ENCODE data around the gene ABHD17A. TPM values are rescaled to one million over a fixed set of nuclear protein-coding genes. Genes with fewer than 3 reads are reported as not detected.

Gene ABHD17A
- total RNA-seq, 1 experiment from 2014 or later: 68.2 TPM

GRCh38 chr19:1844513-1845124 lies 40.7 kb downstream of the ABHD17A start:
- POLR2A ChIA-PET: no interaction called here
- H4K20me1 ChIP-seq (ENCODE audit: insufficient read depth): peaks cover 15% of the 10 kb centered on the region; the same call in 1 of the 2 replicates
- H3K27me3 ChIP-seq (ENCODE audit: insufficient read depth, low read length): no peaks in the 10 kb centered on the region
- DNase-seq (ENCODE audit: low read depth, low spot score) (no peak), ATAC-seq (no peak)
- no TSS peak for BruUV-seq (replicated peaks)
- no peaks in the 10 kb centered on the region for H3K9me3 ChIP-seq (ENCODE audit: control insufficient read depth in 1 of 2, insufficient read depth in 1 of 2, low read depth in 1 of 2, low read length in 2 of 2)
- no peak overlapping the region for H2AFZ ChIP-seq (ENCODE audit: low read depth, low read length, poor library complexity, severe bottlenecking)
- no peak overlapping the region for H3K9ac ChIP-seq (ENCODE audit: low read length)
- RAD21 ChIA-PET (ENCODE audit: low non-redundant PET in 1 of 2, low total read pairs in 2 of 2, uncharacterized antibody in 2 of 2, unreplicated experiment in 2 of 2): no interaction called here
- peaks cover 20 to 27% of the 10 kb centered on the region in 2 experiments for H3K4me1 ChIP-seq (ENCODE audit: control insufficient read depth in 1 of 2, insufficient read depth in 2 of 2, low read length in 2 of 2)
- CTCF ChIA-PET: no interaction called here
- intact Hi-C loops (cut with micrococcal nuclease): no loop called here
- H3K9me2 ChIP-seq (ENCODE audit: insufficient read depth): no peaks in the 10 kb centered on the region
- peaks cover 86% of the 10 kb centered on the region for H3K79me2 ChIP-seq (ENCODE audit: insufficient read depth, low read length)
- peaks cover 0 to 8% of the 10 kb centered on the region in 2 experiments; a peak in 1 of 4 replicates for H3K36me3 ChIP-seq (ENCODE audit: control insufficient read depth in 1 of 2, insufficient read depth in 2 of 2, low read length in 2 of 2)
- TF ChIP-seq SIN3A (IDR thresholded peaks at IDR 0.05; ENCODE audit: low read depth) (no peak), EGR1 (IDR thresholded peaks at IDR 0.05; ENCODE audit: low read depth) (no peak), POLR2A (IDR thresholded peaks at IDR 0.05; ENCODE audit: borderline replicate concordance, extremely low read depth, insufficient read depth, insufficient read length) (no peak), TCF7L2 (IDR thresholded peaks at IDR 0.05; ENCODE audit: borderline replicate concordance, extremely low read depth, insufficient read depth, insufficient read length) (no peak), ELF1 (IDR thresholded peaks at IDR 0.05; ENCODE audit: borderline replicate concordance, low read depth) (no peak)
- no peak overlapping the region for H3K4me3 ChIP-seq (replicated peaks in 1 of 2; ENCODE audit: low read depth in 1 of 2, low read length in 2 of 2)
- H3K27ac ChIP-seq (ENCODE audit: low read depth, low read length): no peak overlapping the region; the same call in 1 of the 2 replicates
- H3K4me2 ChIP-seq (ENCODE audit: low read length): no peak overlapping the region

- Histone ChIP-seq H3K9me2 (ENCODE audit: insufficient read depth) (no peaks in the 10 kb centered on the region), H3K4me3 (replicated peaks in 1 of 2; ENCODE audit: low read depth in 1 of 2, low read length in 2 of 2) (no peak overlapping the region), H3K4me2 (ENCODE audit: low read length) (no peak overlapping the region), H3K79me2 (ENCODE audit: insufficient read depth, low read length) (peaks cover 90% of the 10 kb centered on the region), H3K36me3 (ENCODE audit: control insufficient read depth in 1 of 2, insufficient read depth in 2 of 2, low read length in 2 of 2) (peaks cover 0 to 8% of the 10 kb centered on the region in 2 experiments; a peak in 1 of 4 replicates), H3K27ac (ENCODE audit: low read depth, low read length) (no peak overlapping the region), H2AFZ (ENCODE audit: low read depth, low read length, poor library complexity, severe bottlenecking) (no peak overlapping the region), H3K9ac (ENCODE audit: low read length) (no peak overlapping the region), H3K27me3 (ENCODE audit: insufficient read depth, low read length) (no peaks in the 10 kb centered on the region), H3K4me1 (ENCODE audit: control insufficient read depth in 1 of 2, insufficient read depth in 2 of 2, low read length in 2 of 2) (peaks cover 14 to 21% of the 10 kb centered on the region in 2 experiments; a peak in 3 of 4 replicates), H3K9me3 (ENCODE audit: control insufficient read depth in 1 of 2, insufficient read depth in 1 of 2, low read depth in 1 of 2, low read length in 2 of 2) (no peaks in the 10 kb centered on the region), H4K20me1 (ENCODE audit: insufficient read depth) (peaks cover 15% of the 10 kb centered on the region; the same call in 1 of the 2 replicates)
- POLR2A ChIA-PET: no interaction called here
- intact Hi-C loops (cut with micrococcal nuclease): no loop called here
- TF ChIP-seq RAD21 (IDR thresholded peaks at IDR 0.05; ENCODE audit: low read depth): no peak
- TF ChIP-seq CTCF (IDR thresholded peaks at IDR 0.05 in 2 of 3, conservative IDR thresholded peaks at IDR 0.05 in 1 of 3; ENCODE audit: borderline replicate concordance in 1 of 3, insufficient read depth in 1 of 3, low read depth in 2 of 3, low read length in 2 of 3): peak in 2 of 3 experiments; percentile 43 to 45; a peak in 4 of 6 replicates
- DNase-seq (ENCODE audit: low read depth, low spot score) (no peak), ATAC-seq (0 out of 2 replicates have a peak, but pooled peaks have one; percentile 12)
- RAD21 ChIA-PET (ENCODE audit: low non-redundant PET in 1 of 2, low total read pairs in 2 of 2, uncharacterized antibody in 2 of 2, unreplicated experiment in 2 of 2): no interaction called here
- CTCF ChIA-PET: interaction anchor here (1.3 kb wide), 1 partner anchor 18 kb away, joined by 5 read pairs; no protein-coding TSS in a partner anchor
- no TSS peak for BruUV-seq (replicated peaks)
Observed at GRCh38 chr19:1843646-1844394, 41.5 kb downstream of the ABHD17A start.
